Fibroblast of lung (primary cell): ENCODE results near the gene C1QL2. TPM values are rescaled to one million over a fixed set of nuclear protein-coding genes. Genes with fewer than 3 reads are reported as not detected.
A peak's percentile ranks its signal among the peaks of the same experiment; 100 is the strongest.

Source experiments
- DNase-seq, 2 donors: peaks; one replicate each; pipeline versions ENCODE4 v3.0.0 to v3.0.0-alpha.2; 2010; ENCODE audit warnings: low read depth in 2 of 2
- H2AFZ ChIP-seq: 2 replicates; pipeline ENCODE4 v1.5.1; 2012; ENCODE audit warnings: low read length, control low read depth, inconsistent platforms
- H3K27ac ChIP-seq: 2 replicates; pipeline ENCODE4 v1.5.1; 2011; ENCODE audit warnings: low read length, control low read depth; ENCODE audit not compliant: insufficient read depth
- H3K27me3 ChIP-seq: 2 replicates; pipeline ENCODE4 v1.5.1; 2011; ENCODE audit warnings: mild to moderate bottlenecking, low read length; ENCODE audit not compliant: control insufficient read depth, insufficient read depth
- H3K36me3 ChIP-seq: 2 replicates; pipeline ENCODE4 v1.5.1; 2011; ENCODE audit warnings: low read length; ENCODE audit not compliant: control insufficient read depth, insufficient read depth
- H3K4me1 ChIP-seq: 2 replicates; pipeline ENCODE4 v1.5.1; 2011; ENCODE audit warnings: low read length; ENCODE audit not compliant: control insufficient read depth, insufficient read depth; ENCODE audit errors: extremely low read depth
- H3K4me2 ChIP-seq: 2 replicates; pipeline ENCODE4 v1.5.1; 2011; ENCODE audit warnings: low read length, control low read depth; ENCODE audit not compliant: insufficient read depth; ENCODE audit errors: extremely low read depth
- H3K4me3 ChIP-seq, 4 experiments: fragments of 200-600 bp in 1 of 4; sonication (generic) in 1 of 4; replicated peaks in 1 of 4; 2 replicates each; pipeline ENCODE4 v1.5.1; 2011 to 2016; ENCODE audit warnings: low read length in 4 of 4, low read depth in 3 of 4, mild to moderate bottlenecking in 3 of 4, control low read depth in 2 of 4, inconsistent platforms in 1 of 4, mixed read lengths in 1 of 4; ENCODE audit not compliant: insufficient read depth in 1 of 4; ENCODE audit errors: control extremely low read depth in 1 of 4
- H3K79me2 ChIP-seq: 2 replicates; pipeline ENCODE4 v1.5.1; 2012; ENCODE audit warnings: mild to moderate bottlenecking, low read length, inconsistent platforms; ENCODE audit not compliant: control insufficient read depth, insufficient read depth
- H3K9ac ChIP-seq: 2 replicates; pipeline ENCODE4 v1.5.1; 2011; ENCODE audit warnings: mild to moderate bottlenecking, low read length, control low read depth; ENCODE audit not compliant: insufficient read depth
- H3K9me3 ChIP-seq: 2 replicates; pipeline ENCODE4 v1.5.1; 2012; ENCODE audit warnings: low read depth, low read length; ENCODE audit not compliant: control insufficient read depth, insufficient read depth
- H4K20me1 ChIP-seq: 2 replicates; pipeline ENCODE4 v1.5.1; 2011; ENCODE audit warnings: low read length; ENCODE audit not compliant: control insufficient read depth, insufficient read depth; ENCODE audit errors: extremely low read depth
- EZH2 ChIP-seq: IDR thresholded peaks from 2 replicates; pipeline ENCODE4 v1.5.1; 2012; ENCODE audit warnings: low read length, control low read depth, mild to moderate bottlenecking; ENCODE audit errors: missing control alignments
- polyA plus RNA-seq, 2 donors: library from polyadenylated mRNA; depleted of rRNA in 1 of 2; stranded (reverse) in 1 of 2; unstranded in 1 of 2; fragments of >200 nt; gene quantifications; 2 replicates each; pipeline ENCODE4 v1.2.1, GENCODE V29; 2011 to 2012; ENCODE audit warnings: missing spikeins in 1 of 2
- total RNA-seq: library from RNA; depleted of rRNA; stranded (reverse); fragments of >200 nt; gene quantifications from 2 replicates; pipeline ENCODE4 v1.2.1, GENCODE V29; 2014
- TF ChIP-seq, protein P1 (sequence below), 2 donors: IDR thresholded peaks in 1 of 2; conservative IDR thresholded peaks in 1 of 2; 1 replicate in 1 of 2; 2 replicates in 1 of 2; pipeline ENCODE4 v1.5.1; 2011 to 2012; ENCODE audit warnings: low read length in 2 of 2, control low read depth in 1 of 2, inconsistent platforms in 1 of 2, low read depth in 1 of 2, mild to moderate bottlenecking in 1 of 2

C1QL2 gene
- total and polyA plus RNA-seq, 2 donors (not counting 1 experiment from before 2014, with no cell fraction given) = not detected

DNA sequence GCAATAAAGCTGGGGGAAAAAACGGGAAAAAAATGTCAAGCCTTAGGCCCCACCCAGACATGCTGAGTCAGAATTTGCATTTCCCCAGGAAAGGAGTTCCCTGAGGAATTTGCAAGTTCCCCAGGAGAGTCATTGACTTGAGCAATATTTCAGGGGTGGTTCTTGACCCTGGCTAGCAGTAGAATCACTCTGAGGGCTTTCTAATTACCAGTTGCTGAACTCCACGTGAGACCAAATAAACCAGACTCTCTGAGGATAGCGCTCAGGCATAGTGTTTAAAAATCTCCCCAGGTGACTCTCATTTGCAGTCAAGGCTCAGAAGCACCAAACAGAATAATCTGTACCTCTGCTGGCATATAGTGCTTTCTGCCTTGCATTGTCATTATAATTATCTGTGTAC lies 48.7 kb downstream of the C1QL2 start:
- Histone ChIP-seq H4K20me1 (no peaks in the 10 kb centered on the region), H3K4me3 (no peak overlapping the region), H3K27ac (no peak overlapping the region), H3K36me3 (no peaks in the 10 kb centered on the region), H2AFZ (no peak overlapping the region), H3K9ac (no peak overlapping the region), H3K4me1 (no peaks in the 10 kb centered on the region), H3K9me3 (no peaks in the 10 kb centered on the region), H3K79me2 (no peaks in the 10 kb centered on the region), H3K27me3 (no peaks in the 10 kb centered on the region), H3K4me2 (no peak overlapping the region)
- no peak for DNase-seq
- TF ChIP-seq, protein P1, sequence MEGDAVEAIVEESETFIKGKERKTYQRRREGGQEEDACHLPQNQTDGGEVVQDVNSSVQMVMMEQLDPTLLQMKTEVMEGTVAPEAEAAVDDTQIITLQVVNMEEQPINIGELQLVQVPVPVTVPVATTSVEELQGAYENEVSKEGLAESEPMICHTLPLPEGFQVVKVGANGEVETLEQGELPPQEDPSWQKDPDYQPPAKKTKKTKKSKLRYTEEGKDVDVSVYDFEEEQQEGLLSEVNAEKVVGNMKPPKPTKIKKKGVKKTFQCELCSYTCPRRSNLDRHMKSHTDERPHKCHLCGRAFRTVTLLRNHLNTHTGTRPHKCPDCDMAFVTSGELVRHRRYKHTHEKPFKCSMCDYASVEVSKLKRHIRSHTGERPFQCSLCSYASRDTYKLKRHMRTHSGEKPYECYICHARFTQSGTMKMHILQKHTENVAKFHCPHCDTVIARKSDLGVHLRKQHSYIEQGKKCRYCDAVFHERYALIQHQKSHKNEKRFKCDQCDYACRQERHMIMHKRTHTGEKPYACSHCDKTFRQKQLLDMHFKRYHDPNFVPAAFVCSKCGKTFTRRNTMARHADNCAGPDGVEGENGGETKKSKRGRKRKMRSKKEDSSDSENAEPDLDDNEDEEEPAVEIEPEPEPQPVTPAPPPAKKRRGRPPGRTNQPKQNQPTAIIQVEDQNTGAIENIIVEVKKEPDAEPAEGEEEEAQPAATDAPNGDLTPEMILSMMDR (conservative IDR thresholded peaks at IDR 0.05 in 1 of 2, IDR thresholded peaks at IDR 0.05 in 1 of 2; ENCODE audit: low read depth in 1 of 2, low read length in 2 of 2) = no peak
- TF ChIP-seq EZH2 = no peak

DNA sequence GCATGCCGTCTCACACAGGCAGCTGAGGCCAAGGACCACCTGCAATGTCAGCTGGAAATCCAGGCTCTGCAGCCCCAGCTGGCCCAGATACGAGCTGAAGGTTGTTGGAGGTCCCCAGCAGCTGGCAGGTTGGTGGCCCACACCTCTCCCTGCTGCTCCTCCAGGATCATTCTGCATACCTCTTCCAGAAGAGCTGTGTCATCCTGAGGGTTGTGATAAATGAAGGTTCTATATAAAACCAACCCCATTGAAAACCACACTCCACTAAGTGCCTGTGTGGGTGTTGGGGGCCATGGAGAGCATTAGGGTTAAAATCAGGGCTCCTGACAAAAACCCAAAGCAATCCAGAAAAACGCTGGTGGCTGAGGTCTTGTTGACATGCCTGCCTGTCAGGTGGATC lies 50.4 kb downstream of the C1QL2 start:
- Histone ChIP-seq H3K27me3 (no peaks in the 10 kb centered on the region), H3K4me2 (no peak overlapping the region), H4K20me1 (no peaks in the 10 kb centered on the region), H2AFZ (no peak overlapping the region), H3K9ac (no peak overlapping the region), H3K9me3 (no peaks in the 10 kb centered on the region), H3K79me2 (no peaks in the 10 kb centered on the region), H3K4me3 (no peak overlapping the region), H3K36me3 (no peaks in the 10 kb centered on the region), H3K27ac (no peak overlapping the region), H3K4me1 (no peaks in the 10 kb centered on the region)
- DNase-seq = no peak
- TF ChIP-seq EZH2 = no peak
- TF ChIP-seq, protein P1 (conservative IDR thresholded peaks at IDR 0.05 in 1 of 2, IDR thresholded peaks at IDR 0.05 in 1 of 2; ENCODE audit: low read depth in 1 of 2, low read length in 2 of 2) = no peak

DNA sequence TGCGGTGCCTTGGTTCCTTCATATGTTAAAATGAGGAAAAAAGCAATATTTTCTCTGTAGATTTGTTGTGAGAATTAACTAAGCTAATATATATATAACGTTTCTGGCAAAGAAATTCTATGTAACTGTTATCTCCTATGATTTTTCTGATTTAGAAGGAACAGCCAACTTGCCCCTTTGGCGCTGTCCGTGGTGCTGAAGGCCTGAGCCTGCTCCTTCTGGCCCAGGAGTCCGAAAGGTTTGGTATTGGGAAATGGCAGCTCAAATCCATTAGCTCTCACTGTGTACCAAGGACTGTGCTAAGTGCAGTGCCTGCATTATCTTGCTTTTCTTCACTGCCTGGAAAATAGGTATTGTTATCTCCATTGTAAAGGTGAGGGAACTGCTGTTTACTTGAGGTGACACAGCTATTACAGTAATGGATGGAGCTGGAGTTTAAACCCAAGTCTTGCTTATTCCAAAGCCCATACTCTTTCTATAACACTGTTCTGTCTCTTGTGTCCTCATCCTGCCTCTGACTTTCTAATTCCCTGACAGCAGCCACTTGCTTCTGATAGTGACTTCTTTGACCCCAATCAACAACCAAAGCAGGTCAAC lies 52.2 kb downstream of the C1QL2 start:
- no peak overlapping the region for H3K4me2 ChIP-seq
- no peaks in the 10 kb centered on the region for H3K4me1 ChIP-seq
- no peaks in the 10 kb centered on the region for H3K27me3 ChIP-seq
- TF ChIP-seq, protein P1 (conservative IDR thresholded peaks at IDR 0.05 in 1 of 2, IDR thresholded peaks at IDR 0.05 in 1 of 2; ENCODE audit: low read depth in 1 of 2, low read length in 2 of 2) = no peak
- TF ChIP-seq EZH2 = no peak
- no peaks in the 10 kb centered on the region for H3K79me2 ChIP-seq
- H4K20me1 ChIP-seq = no peaks in the 10 kb centered on the region
- H3K9me3 ChIP-seq = no peaks in the 10 kb centered on the region
- H2AFZ ChIP-seq = no peak overlapping the region
- H3K4me3 ChIP-seq = no peak overlapping the region
- peak; percentile 23 to 26 for DNase-seq
- no peak overlapping the region for H3K9ac ChIP-seq
- no peaks in the 10 kb centered on the region for H3K36me3 ChIP-seq
- H3K27ac ChIP-seq = no peak overlapping the region

Other genes with a start within 250 kb of the C1QL2 start
- not detected in 2 replicates for gene MARCO, start 216.6 kb downstream of the C1QL2 start, total RNA-seq
- gene MARCO, start 216.6 kb downstream of the C1QL2 start, polyA plus RNA-seq = not detected in 2 replicates
- 9.8 and 13.7 TPM in 2 replicates for gene STEAP3, start 65.1 kb upstream of the C1QL2 start, total RNA-seq
- 26.7 and 28.4 TPM in 2 replicates for gene STEAP3, start 65.1 kb upstream of the C1QL2 start, polyA plus RNA-seq
- 8.5 and 17.8 TPM in 2 replicates for gene C2orf76, start 208.1 kb upstream of the C1QL2 start, total RNA-seq
- 14.6 and 21.1 TPM in 2 replicates for gene C2orf76, start 208.1 kb upstream of the C1QL2 start, polyA plus RNA-seq
- 84.0 and 128 TPM in 2 replicates for gene DBI, start 208.2 kb upstream of the C1QL2 start, total RNA-seq
- gene DBI, start 208.2 kb upstream of the C1QL2 start, polyA plus RNA-seq = 653 and 740 TPM in 2 replicates